HG03521 (cell line): Measurements from ENCODE around the gene C5orf15.
A peak's percentile ranks its signal among the peaks of the same experiment; 100 is the strongest.
"Not testable (repeated sequence)": the region's sequence is repeated elsewhere in the genome, so short reads cannot be mapped to it uniquely, and the experiment has no call there.

ENCODE experiments used
- ATAC-seq: cut with Tn5 transposase; IDR thresholded peaks from one replicate; pipeline ENCODE4 v1.9.1; 2021; ENCODE audit warnings: mild to moderate bottlenecking, moderate library complexity; ENCODE audit not compliant: unreplicated experiment

C5orf15 gene

DNA sequence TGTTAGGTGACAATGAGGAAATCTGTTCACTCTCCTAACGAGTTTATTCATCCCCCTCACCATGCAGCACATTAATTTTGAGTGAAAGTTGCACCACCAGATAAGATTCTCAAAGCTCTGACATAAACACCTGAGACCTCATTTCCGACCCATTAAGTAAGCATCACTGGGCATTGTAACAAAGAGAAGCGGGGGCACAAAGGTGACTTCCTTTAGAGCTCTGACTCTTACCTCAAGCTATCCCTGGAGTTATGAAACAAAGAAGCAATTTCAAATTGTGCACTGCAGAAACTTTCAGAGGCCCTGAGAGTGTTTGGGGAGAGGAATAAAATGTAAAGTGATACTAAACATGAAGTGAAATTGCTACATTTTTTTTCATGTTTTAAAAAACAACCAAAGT lies 29.5 kb downstream of the C5orf15 start:
- ATAC-seq = no peak

DNA sequence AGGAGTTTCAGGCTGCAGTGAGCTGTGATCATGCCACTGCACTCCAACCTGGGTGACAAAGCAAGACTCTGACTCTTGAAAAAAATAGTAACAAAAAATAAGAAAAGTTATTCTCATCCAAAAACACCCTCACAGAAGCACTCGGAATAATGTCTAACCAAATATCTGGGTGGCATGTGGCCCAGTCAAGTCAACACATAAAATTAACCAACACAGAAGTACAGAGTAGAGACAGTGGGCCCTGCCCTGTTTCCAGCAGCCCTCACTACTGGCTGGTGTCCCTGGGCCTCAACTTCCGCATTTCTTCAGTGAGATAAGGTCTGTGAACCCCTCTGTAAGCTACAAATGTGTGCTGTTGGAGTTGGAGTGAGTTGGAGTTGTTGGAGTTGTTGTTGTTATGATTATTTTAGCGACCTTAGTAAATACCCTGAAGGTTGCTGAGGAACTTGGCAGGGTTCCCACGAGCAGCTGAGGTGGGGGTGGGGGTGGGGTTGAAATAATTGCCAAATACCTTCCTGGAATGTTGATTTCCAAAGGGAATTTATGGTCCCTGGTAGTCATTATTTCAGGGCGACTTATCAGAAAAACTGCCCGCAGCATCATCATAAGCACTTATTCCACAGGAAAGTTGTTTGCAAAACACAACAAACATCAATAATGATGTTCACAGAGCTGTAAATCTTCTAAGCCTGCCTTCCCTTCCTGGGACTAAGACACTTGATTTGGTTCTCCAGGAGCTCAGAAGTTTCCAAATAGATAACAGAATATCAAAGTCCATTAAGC lies 30.2 kb downstream of the C5orf15 start:
- no peak for ATAC-seq

DNA sequence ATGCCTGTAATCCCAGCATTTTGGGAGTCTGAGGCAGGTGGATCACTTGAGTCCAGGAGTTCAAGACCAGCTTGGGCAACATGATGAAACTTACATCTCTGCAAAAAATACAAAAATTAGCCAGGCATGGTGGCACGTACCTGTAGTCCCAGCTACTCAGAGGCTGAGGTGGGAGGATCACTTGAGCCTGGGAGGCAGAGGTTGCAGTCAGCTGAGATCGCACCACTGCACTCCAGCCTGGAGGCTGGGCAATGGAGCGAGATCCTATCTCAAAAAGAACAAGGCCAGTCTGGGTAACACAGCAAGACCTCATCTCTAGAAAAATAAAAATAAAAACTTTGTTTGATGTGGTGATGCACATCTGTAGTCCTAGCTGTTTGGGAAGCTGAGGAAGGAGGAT lies 30.8 kb downstream of the C5orf15 start:
- ATAC-seq = not testable (repeated sequence)

DNA sequence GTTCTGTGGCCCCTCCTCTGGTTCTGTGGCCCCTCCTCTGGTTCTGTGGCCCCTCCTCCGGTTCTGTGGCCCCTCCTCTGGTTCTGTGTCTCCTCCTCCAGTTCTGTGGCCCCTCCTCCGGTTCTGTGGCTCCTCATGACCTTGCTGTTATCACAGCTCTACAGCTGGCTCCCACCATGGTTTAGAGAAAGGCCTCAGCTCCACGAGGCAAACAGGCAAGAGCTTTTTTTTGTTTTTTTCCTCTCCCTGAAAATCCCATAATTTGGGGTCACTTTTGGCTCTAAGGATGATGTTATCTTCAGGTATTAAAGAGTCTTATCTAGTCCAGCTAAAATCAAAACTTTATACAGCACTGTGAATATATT lies 31.8 kb downstream of the C5orf15 start:
- ATAC-seq = no peak

DNA sequence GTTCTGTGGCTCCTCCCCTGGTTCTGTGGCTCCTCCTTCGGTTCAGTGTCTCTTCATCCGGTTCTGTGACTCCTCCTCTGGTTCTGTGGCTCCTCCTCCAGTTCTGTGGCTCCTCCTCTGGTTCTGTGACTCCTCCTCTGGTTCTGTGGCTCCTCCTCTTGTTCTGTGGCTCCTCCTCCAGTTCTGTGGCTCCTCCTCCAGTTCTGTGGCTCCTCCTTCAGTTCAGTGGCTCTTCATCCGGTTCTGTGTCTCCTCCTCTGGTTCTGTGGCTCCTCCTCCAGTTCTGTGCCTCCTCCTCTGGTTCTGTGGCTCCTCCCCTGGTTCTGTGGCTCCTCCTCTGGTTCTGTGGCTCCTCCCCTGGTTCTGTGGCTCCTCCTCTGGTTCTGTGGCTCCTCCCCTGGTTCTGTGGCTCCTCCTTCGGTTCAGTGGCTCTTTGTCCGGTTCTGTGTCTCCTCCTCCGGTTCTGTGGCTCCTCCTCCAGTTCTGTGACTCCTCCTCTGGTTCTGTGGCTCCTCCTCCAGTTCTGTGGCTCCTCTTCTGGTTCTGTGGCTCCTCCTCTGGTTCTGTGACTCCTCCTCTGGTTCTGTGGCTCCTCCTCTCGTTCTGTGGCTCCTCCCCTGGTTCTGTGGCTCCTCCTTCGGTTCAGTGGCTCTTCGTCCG lies 32.3 kb downstream of the C5orf15 start:
- ATAC-seq = not testable (repeated sequence)

DNA sequence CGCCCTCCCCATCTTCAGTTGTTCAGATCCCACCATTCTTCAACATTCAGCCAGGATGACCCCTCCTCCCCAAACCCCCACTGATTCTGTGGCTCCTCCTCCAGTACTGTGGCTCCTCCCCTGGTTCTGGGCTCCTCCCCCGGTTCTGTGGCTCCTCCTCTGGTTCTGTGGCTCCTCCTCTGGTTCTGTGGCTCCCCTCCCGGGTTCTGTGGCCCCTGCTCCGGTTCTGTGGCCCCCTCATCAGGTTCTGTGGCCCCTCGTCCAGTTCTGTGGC lies 32.8 kb downstream of the C5orf15 start:
- no peak for ATAC-seq

DNA sequence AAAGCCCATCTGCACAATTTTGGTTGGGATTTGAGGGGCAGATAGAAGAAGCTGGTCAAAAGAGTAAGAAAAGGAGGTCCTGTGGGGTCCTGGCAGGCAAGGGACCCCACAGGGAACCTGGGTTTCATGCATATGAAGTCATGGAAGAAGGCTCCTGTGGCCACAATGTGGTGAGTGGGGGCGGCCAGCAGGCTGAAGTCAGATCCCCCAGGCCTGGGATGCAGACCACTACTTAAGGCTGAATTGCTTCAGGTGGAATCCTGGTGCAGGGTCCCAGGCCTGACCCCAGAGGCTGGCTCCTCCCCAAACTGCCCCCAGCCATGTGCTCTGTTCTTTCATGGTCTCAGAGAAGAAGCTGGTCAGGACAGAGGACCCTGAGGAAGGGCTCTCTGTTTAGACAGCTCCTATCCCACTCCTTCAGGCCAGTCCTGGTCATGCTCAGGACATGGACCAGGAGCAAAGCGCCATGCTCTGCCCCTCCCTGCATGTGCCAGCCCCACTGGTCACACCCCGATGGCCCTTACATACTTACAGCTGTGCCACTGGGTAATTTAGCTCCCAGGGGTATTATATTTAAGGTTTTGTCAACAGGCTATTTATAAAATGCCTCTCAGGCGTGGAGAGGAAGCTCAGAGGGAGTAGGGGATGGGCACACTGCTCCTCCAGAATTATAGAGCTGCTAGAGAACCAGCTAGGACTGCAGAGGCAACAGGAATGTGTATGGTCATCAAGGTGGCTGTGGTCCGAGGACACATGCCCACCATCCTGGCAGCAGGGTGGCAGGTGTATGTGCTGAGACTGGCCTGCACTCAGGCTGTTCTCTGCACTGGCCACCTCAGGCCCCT lies 33.4 kb downstream of the C5orf15 start:
- ATAC-seq = no peak

DNA sequence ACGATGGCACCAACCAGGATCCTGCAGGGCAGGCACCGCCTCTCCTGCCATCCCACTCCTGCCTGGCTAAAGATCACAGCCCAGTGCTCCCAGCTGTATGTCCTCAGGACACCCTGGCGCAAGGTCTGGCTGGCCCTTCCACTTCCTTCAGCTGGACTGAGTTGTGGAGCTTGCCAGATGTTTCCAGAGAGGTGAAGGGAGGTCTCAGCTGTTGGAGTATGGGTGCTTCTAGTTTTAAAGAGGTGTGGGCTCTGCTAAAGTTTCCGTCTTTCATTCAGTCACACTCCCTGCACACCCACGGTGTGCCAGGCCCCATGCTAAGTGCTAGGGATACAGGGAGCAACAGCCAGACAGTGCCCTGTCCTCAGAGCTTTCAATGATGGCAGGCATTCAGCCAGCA lies 34.1 kb downstream of the C5orf15 start:
- no peak for ATAC-seq

DNA sequence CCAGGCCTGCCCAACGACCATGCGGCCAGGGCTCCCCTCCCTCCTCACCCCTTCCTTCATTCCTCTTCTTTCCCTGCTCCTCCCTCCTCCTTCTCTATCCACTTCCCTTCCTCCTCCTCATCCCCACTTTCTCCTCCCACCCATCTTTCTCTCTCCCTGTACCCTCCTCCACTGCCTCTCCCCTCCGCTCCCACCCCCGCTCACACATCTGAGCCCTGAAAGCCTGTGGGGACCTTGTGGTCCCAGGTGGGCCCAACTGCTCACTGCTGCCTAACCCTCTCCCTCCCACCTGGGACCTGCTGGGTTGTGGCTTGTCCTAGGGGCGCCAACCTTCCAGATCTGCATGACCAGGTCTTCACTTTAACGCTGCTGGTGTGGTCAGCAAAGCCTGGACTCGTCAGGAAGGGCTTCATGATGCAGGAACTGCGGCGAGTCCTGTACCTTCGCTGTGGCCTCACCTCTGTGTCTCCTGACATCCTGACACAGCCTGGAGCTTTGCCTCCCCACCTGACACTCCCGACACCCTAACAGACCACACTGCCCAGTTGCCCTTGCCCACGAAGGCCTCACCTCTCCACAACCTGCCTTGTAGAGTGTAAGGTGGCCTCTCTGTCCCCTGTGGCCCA lies 34.6 kb downstream of the C5orf15 start:
- no peak for ATAC-seq

DNA sequence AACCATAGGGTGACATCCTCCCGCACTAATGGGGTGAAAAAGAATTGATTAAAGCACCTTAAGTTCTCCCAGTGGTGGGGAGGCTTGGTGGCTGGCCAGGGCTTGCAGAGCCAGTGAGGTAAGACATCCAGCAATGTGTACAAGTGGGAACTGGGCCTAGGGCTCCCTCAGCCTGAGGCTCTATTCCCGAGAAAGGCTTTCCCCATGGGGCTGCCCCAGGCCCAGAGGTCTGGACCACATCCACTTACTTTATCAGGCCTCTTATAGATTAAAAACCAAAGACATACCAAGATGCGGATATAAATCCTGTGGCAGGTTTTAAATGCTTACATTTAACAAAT lies 35.3 kb downstream of the C5orf15 start:
- ATAC-seq = no peak

DNA sequence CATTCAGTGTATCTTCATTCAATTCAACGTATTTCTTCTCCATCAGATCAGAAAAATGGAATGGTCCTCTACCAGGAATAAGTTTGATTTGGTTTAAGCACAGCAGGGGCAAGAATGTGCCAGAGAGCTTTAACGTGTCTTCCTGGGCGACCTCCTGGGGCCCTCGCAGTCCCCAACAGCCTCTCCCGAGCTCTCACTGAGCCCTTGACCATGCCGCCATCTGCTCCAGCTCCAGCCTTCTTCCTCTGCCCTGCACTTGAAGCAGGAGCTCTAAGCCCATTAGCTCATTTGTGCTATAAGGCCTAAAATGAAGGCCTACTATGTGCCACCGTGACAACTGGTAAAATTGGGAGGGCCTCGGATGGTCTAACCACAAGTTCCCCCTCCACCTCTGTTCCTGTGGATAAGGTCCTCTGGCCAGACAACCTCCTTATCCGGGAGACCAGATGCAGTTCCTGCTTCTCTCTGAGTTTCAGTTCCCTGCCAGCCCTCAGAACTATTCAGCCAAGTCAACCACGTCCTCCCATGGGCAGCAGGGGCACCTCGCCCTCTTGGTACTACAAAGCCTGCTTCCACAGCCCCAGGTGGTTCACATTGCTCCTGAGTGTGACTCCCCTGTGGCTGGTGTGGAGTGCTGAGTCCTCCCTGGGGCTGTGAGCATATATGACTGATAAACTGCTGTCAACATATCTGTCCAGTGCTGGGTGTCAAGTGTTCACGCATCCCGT lies 35.8 kb downstream of the C5orf15 start:
- ATAC-seq = no peak

DNA sequence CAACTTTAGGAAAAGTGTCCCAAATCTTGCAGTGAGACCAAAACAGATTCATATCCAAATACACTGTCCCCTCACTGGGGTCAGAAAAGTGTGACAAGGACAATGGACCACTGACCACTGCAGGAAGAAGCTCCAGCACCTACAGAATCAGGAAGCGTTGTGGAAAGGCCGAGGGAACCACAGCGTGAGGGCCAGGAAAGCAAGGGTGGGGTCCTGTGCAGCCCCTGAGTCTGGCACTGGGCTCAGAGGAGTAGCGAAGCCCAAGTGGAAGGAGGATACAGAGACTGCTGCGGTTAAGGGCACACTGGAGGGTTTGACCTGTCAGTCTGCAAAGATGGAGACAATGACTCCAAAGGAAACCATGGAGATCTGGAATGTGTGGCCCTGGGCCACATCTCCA lies 36.9 kb downstream of the C5orf15 start:
- no peak for ATAC-seq

DNA sequence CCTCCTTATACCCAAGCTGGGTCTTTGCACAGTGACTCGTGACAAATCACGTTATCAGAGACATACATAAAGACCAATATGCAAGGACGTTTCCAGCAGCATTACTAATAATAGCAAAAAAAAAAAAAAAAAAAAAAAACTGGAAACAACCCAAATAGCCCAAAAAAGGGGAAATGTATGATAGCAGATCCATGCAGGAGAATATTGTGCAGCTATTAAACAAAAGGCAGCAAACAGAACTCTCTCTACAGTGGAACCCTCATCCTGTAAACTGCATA lies 37.7 kb downstream of the C5orf15 start:
- no peak for ATAC-seq

DNA sequence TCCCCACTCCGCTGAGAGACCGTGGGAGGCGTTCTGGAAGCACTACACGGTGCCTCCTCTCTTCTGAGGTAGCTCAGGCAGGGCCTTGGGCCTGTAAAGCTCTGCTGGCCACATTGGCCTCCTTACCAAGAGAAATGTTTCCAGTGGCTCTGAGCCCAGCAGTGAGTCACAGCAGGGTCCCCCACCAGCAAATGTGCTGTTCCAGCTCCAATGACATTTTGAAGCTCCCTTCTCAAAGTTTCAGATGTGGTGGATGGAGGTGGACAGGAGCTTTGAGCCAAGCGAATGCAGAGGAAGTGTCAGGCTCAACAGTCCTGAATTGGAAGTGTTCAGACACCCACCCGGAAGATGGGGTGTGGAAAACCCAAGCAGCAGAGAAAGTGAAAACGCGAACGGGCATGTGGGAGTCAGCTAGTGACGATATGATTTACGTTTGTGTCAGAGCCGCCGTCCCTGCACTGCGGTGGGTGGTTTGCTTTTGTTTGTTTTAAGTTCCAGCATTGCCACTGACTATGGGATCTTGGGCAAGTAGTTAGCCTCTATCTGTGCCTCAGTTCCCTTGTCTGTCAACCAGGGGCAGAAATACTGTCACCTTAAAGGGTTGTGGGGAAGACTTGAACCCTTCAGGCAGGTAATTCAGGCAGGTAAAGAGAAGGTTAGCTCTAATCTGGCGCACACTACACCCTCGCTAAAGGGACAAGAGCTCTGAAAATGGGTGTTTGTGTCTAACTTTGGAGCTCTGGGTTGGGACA lies 38.2 kb downstream of the C5orf15 start:
- ATAC-seq = peak; percentile 40

DNA sequence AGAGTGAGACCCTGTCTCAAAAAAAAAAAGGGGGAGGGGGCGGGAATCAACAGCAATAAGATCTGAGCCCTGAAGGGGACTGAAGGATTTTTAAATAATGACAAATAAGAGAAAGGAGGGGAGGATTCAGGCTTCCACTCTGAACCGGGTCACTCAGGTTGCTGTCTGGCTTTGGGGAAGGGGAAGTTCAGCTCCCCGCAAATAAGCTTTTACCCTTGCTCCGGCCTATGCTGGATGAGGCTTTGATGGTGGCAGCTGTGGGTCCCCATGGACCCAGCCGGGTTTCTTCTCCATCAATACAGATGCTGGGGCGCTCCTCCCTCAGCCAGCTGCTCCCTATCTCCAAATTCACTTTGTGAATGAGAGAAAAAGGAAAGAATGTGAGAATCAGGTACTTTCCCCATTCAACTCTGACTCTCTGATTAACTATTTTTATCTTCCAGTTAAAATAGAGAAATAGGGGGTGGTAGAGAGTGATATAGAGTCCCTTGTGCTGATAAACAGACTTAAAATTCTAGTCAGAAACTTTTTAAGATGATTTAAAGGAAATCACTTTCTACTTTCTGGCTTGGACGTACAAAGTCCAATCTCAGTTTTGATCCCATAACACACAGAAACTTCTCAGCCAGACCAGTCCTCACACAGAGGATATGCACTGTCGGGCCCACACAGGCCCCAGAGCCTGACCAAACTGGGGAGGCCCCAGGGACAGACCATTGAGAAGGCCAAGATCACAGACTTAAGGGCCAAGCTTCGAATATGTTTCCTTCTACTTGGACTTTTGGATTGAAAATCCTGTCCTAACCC lies 39.6 kb downstream of the C5orf15 start:
- no peak for ATAC-seq

DNA sequence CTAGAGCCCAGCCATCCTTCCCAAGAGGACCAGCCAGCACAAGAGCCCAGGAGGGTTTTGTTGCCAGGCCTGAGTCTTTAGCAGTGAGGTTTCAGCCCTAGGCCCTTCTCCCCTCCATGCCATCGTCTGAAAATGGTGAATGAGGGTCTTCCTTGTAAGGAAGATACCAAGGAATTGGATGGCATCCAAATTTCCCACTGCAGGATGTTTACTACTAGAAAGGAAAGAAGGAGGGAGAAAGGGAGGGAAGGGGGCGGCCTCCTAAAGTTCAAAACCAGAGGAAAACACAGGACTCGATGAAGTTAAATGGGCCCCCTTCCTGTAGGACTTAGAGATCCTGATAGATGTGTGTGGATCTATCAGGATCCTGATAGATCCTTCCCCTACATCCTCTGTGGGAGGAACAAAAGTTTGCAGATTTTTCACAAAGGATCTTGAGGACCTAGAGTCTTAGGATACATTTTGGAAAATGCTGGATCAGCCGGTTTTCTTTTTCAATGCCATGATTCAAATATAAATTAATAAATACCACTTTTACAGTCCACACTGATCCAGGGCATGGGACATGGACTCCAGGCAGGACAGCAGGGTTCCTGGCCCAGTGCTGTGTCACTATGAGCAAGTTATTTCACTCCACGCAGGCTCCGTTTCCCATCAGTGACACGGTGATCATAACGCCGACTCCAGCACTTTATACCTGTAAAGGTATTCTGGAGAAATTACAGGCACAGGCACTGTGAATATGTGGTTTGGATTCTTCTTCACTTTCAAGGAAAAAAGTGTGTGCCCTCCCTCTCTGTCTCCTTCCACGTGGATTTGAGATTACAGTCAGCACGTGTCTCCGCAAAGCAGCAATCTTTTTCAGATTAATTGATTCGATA lies 40.9 kb downstream of the C5orf15 start:
- no peak for ATAC-seq

DNA sequence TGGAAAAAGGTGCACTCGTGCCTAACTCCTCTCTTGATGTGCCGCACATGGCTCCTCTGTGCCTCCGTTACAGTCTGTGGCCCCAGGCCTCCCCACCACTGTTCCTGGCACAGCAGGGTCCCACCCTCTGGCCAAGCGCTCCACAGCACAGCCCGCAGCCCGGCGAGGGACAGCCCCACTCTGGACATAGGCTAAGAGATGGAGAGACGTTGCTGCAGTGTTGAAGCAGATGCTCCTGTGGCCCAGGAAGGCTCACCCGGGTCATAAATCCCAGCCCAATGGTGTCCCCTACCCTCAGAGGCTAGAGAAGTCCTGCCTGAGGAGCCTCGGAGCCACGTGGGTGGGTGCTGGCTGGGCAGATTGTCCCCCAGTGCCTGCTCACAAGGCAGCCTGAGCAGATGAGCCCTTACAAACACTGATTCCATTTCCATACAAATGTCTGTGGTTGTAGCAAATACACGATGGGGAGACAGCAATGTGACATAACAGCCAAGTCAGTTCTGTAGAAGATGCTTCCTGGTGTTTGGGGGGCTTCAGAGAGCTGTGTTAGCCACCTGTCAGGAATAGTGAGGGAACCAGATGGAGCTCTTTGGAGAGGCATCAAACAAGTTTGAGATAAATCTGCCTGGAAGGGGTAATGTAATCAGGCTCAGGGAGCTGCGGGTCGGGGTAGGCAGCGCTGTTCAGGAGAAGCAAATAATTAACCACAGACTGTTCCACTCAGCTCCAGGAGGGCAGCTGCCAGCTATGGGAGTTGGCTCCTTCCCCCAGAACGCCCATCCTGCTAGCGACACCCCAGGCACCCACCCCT lies 41.7 kb downstream of the C5orf15 start:
- no peak for ATAC-seq
